Hepatocyte (in vitro differentiated cells): ENCODE results near the gene ANKRD34B. TPM values are rescaled to one million over a fixed set of nuclear protein-coding genes. Genes with fewer than 3 reads are reported as not detected.

Experiments
- DNase-seq: peaks from one replicate; pipeline ENCODE4 v3.0.0-alpha.2; 2016; ENCODE audit warnings: low spot score
- H2AFZ ChIP-seq: fragments of 200-600 bp; sonication (generic); 2 replicates; pipeline ENCODE4 v1.6.0; 2016; ENCODE audit warnings: antibody characterized with exemption, mild to moderate bottlenecking
- H3K27ac ChIP-seq: fragments of 200-600 bp; sonication (generic); 2 replicates; pipeline ENCODE4 v1.5.1; 2016; ENCODE audit warnings: mild to moderate bottlenecking
- H3K27me3 ChIP-seq: fragments of 200-600 bp; sonication (generic); 2 replicates; pipeline ENCODE4 v1.6.1; 2016
- H3K36me3 ChIP-seq: fragments of 200-600 bp; sonication (generic); replicated peaks from 2 replicates; pipeline ENCODE4 v1.5.1; 2016; ENCODE audit warnings: low read depth; ENCODE audit not compliant: insufficient read depth
- H3K4me1 ChIP-seq: fragments of 200-600 bp; sonication (generic); 2 replicates; pipeline ENCODE4 v1.5.1; 2016; ENCODE audit warnings: mild to moderate bottlenecking, moderate library complexity; ENCODE audit not compliant: insufficient read depth
- H3K4me2 ChIP-seq: fragments of 200-600 bp; sonication (generic); 2 replicates; pipeline ENCODE4 v1.6.0; 2016
- H3K4me3 ChIP-seq: fragments of 200-600 bp; sonication (generic); 2 replicates; pipeline ENCODE4 v1.5.1; 2016; ENCODE audit warnings: mild to moderate bottlenecking
- H3K79me2 ChIP-seq: fragments of 200-600 bp; sonication (generic); 2 replicates; pipeline ENCODE4 v1.6.0; 2017; ENCODE audit warnings: mild to moderate bottlenecking
- H3K9me2 ChIP-seq: fragments of 200-600 bp; sonication (generic); replicated peaks from 2 replicates; pipeline ENCODE4 v1.6.0; 2017; ENCODE audit warnings: mild to moderate bottlenecking; ENCODE audit not compliant: insufficient read depth
- H3K9me3 ChIP-seq: fragments of 200-600 bp; sonication (generic); 2 replicates; pipeline ENCODE4 v1.5.1; 2016; ENCODE audit warnings: low read depth, mild to moderate bottlenecking
- H4K20me1 ChIP-seq: fragments of 200-600 bp; sonication (generic); 2 replicates; pipeline ENCODE4 v1.6.0; 2016; ENCODE audit warnings: mild to moderate bottlenecking; ENCODE audit not compliant: insufficient read depth, poor library complexity, severe bottlenecking
- EZH2 ChIP-seq: fragments of 200-600 bp; sonication (generic); IDR thresholded peaks from 2 replicates; pipeline ENCODE4 v1.6.1; 2016; ENCODE audit warnings: antibody characterized with exemption, mild to moderate bottlenecking, borderline replicate concordance
- EZH2phosphoT487 ChIP-seq: fragments of 200-600 bp; sonication (generic); IDR thresholded peaks from one replicate; pipeline ENCODE4 v1.6.1; 2018; ENCODE audit warnings: antibody characterized with exemption, mild to moderate bottlenecking, low read depth, moderate library complexity; ENCODE audit not compliant: unreplicated experiment, severe bottlenecking
- WGBS: methylation state at CpG from one replicate; pipeline ENCODE4 v1.1.6; 2016; ENCODE audit warnings: low lambda C conversion rate; ENCODE audit errors: missing lambda C conversion rate; 5-methylcytosine and 5-hydroxymethylcytosine counted together
- polyA plus RNA-seq: library from polyadenylated mRNA; unstranded; fragments of >200 nt; fragmentation: Nextera tagmentation; extraction: Ambion mirVana; gene quantifications from 2 replicates; pipeline ENCODE4 v1.2.1, GENCODE V29; 2016
- total RNA-seq: library from RNA; depleted of rRNA; stranded (reverse); fragments of >200 nt; gene quantifications from 2 replicates; pipeline ENCODE4 v1.2.3, GENCODE V29; 2014
- TF ChIP-seq, protein P1 (sequence below): fragments of 200-600 bp; sonication (generic); IDR thresholded peaks from 2 replicates; pipeline ENCODE4 v1.5.1; 2016; ENCODE audit warnings: antibody characterized with exemption, mild to moderate bottlenecking; ENCODE audit not compliant: poor library complexity

The ANKRD34B gene
- total and polyA plus RNA-seq, 2 experiments from 2014 or later = not detected

DNA sequence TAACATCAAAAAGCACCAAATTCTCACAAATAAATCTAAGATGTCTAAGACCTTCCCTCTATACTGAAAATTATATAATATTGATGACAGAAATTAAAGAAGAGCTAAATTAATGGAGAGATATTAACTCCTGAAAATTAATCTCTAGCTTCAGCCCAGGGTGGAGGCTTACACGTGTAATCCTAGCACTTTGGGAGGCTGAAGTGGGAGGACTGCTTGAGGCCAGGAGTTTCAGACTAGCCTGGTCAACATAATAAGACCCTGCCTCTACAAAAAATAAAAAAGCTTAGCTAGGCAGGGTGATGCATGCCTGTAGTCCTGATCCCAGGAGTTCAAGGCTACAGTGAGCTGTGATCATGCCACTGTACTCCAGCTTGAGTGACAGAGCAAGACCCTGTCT is 39.6 kb upstream of the ANKRD34B start:
- Histone ChIP-seq H3K9me3 (no peaks in the 10 kb centered on the region), H4K20me1 (no peaks in the 10 kb centered on the region), H3K4me1 (no peaks in the 10 kb centered on the region), H3K36me3 (no peaks in the 10 kb centered on the region), H2AFZ (no peak overlapping the region), H3K4me3 (no peak overlapping the region), H3K4me2 (no peak overlapping the region), H3K79me2 (no peaks in the 10 kb centered on the region), H3K9me2 (no peaks in the 10 kb centered on the region), H3K27ac (no peak overlapping the region), H3K27me3 (no peaks in the 10 kb centered on the region)
- no peak for DNase-seq
- TF ChIP-seq EZH2 (no peak), EZH2phosphoT487 (no peak)
- TF ChIP-seq, protein P1, sequence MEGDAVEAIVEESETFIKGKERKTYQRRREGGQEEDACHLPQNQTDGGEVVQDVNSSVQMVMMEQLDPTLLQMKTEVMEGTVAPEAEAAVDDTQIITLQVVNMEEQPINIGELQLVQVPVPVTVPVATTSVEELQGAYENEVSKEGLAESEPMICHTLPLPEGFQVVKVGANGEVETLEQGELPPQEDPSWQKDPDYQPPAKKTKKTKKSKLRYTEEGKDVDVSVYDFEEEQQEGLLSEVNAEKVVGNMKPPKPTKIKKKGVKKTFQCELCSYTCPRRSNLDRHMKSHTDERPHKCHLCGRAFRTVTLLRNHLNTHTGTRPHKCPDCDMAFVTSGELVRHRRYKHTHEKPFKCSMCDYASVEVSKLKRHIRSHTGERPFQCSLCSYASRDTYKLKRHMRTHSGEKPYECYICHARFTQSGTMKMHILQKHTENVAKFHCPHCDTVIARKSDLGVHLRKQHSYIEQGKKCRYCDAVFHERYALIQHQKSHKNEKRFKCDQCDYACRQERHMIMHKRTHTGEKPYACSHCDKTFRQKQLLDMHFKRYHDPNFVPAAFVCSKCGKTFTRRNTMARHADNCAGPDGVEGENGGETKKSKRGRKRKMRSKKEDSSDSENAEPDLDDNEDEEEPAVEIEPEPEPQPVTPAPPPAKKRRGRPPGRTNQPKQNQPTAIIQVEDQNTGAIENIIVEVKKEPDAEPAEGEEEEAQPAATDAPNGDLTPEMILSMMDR = no peak
- 72% methylated on average over 1 of the region's 1 CpG for WGBS

DNA sequence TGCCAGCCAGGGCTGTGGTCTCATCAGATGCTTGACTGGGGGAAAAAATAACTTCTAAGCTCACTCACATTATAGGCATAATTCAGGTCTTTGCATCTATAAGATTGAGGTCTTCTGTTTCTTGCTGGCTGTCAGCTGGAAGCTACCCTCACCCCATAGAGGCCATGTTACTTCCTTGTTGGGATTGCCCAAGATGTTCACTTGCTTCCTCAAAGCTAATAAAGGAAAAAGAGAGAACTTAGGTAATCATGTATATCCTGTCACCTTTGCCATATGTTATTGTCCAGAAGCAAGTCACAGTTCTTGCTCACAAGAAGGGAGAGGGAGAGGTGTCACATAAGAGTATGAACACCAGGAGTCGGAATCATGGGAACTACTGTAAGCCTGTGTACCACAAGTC is 38.7 kb upstream of the ANKRD34B start:
- H3K4me2 ChIP-seq = no peak overlapping the region
- H3K4me1 ChIP-seq = no peaks in the 10 kb centered on the region
- no peaks in the 10 kb centered on the region for H3K36me3 ChIP-seq
- H3K9me3 ChIP-seq = no peaks in the 10 kb centered on the region
- TF ChIP-seq EZH2 (no peak), EZH2phosphoT487 (no peak)
- TF ChIP-seq, protein P1 = no peak
- no peak overlapping the region for H3K4me3 ChIP-seq
- H3K9me2 ChIP-seq = no peaks in the 10 kb centered on the region
- 95% methylated on average over 1 of the region's 1 CpG for WGBS
- no peak overlapping the region for H3K27ac ChIP-seq
- no peaks in the 10 kb centered on the region for H4K20me1 ChIP-seq
- H3K79me2 ChIP-seq = no peaks in the 10 kb centered on the region
- DNase-seq = no peak
- no peak overlapping the region for H2AFZ ChIP-seq
- no peaks in the 10 kb centered on the region for H3K27me3 ChIP-seq

DNA sequence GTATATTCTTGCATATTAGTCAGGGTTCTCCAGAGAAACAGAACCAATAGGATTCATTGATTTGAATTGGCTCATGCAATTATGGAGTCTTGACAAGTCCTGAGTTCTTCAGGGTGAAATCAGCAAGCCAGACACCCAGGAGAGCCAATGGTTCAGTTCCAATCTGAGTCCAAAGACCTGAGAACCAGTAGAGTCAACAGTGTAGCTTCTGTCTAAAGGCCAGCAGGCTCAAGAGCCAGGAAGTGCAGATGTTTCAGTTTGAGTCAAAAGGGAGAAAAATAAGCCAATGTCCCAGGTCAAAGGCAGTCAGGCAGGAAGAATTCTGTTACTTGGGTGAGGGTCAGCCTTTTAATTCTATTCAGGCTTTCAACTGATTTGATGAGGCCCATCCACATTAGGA is 37.8 kb upstream of the ANKRD34B start:
- Histone ChIP-seq H3K79me2 (no peaks in the 10 kb centered on the region), H4K20me1 (no peaks in the 10 kb centered on the region), H3K27ac (no peak overlapping the region), H3K27me3 (no peaks in the 10 kb centered on the region), H3K4me2 (no peak overlapping the region), H3K4me1 (no peaks in the 10 kb centered on the region), H2AFZ (no peak overlapping the region), H3K36me3 (no peaks in the 10 kb centered on the region), H3K4me3 (no peak overlapping the region), H3K9me3 (no peaks in the 10 kb centered on the region), H3K9me2 (no peaks in the 10 kb centered on the region)
- no peak for DNase-seq
- no peak for TF ChIP-seq EZH2phosphoT487
- TF ChIP-seq, protein P1 = no peak
- TF ChIP-seq EZH2 = no peak

DNA sequence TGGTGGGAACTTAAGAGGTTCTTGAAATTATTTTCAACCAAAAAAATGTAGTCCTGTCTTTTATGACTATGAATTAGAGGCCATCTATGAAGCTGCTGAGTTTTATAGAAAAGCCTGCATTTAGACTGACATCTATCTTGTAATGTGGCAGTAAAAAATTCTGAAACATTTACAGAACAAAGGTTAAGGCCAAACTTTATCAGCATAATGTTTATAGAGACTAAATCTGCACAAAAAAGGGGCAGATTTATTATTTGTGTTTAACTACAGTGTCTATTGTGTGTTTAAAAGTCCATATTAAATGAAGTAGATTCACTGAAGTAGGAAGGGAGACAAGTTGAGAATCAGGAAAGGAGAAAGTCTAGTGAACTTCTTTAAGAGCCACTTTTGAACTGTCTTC is 37.3 kb upstream of the ANKRD34B start:
- Histone ChIP-seq H3K9me2 (no peaks in the 10 kb centered on the region), H3K4me1 (no peaks in the 10 kb centered on the region), H2AFZ (no peak overlapping the region), H3K36me3 (no peaks in the 10 kb centered on the region), H3K27ac (peak overlapping the region; percentile 8), H4K20me1 (no peaks in the 10 kb centered on the region), H3K4me3 (no peak overlapping the region), H3K9me3 (no peaks in the 10 kb centered on the region), H3K27me3 (no peaks in the 10 kb centered on the region), H3K4me2 (no peak overlapping the region), H3K79me2 (no peaks in the 10 kb centered on the region)
- TF ChIP-seq EZH2phosphoT487 (no peak), EZH2 (no peak)
- TF ChIP-seq, protein P1 = no peak
- no peak for DNase-seq
